ENCODE measurements around the gene RHOB.

DNA sequence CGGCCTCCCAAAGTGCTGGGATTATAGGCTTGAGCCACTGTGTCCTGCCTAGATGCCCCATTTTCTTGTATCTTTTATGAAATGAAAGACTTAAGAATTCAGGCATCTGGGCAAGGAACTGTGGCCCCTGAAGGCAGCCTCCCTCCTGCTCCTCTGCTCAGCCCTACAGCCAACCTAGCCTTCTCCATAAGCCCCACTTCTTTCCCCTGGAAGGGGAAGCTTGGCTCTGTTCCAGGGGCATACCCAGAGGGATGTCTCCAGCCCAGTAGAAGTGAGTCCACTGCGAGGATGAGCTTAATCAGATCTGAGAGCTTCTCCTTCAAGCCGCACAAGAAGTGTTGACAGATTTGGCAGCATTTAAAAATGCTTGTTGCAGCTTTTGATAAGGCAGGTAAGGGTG lies 39.7 kb downstream of the RHOB start:
- TF ChIP-seq, protein P1, sequence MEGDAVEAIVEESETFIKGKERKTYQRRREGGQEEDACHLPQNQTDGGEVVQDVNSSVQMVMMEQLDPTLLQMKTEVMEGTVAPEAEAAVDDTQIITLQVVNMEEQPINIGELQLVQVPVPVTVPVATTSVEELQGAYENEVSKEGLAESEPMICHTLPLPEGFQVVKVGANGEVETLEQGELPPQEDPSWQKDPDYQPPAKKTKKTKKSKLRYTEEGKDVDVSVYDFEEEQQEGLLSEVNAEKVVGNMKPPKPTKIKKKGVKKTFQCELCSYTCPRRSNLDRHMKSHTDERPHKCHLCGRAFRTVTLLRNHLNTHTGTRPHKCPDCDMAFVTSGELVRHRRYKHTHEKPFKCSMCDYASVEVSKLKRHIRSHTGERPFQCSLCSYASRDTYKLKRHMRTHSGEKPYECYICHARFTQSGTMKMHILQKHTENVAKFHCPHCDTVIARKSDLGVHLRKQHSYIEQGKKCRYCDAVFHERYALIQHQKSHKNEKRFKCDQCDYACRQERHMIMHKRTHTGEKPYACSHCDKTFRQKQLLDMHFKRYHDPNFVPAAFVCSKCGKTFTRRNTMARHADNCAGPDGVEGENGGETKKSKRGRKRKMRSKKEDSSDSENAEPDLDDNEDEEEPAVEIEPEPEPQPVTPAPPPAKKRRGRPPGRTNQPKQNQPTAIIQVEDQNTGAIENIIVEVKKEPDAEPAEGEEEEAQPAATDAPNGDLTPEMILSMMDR (IDR thresholded peaks at IDR 0.05) = no peak
- TF ChIP-seq POLR2A (IDR thresholded peaks at IDR 0.05) = no peak

Data from uterus (tissue), 2 donors.